CD4-positive, alpha-beta T cell treated with Interleukin-15 for 4 hours (primary cell): Measurements from ENCODE around the gene SKP1.
A peak's percentile ranks its signal among the peaks of the same experiment; 100 is the strongest.

Source experiments
- DNase-seq: peaks from one replicate; pipeline ENCODE4 v3.0.0-alpha.2; 2020; ENCODE audit warnings: low spot score

Gene SKP1

GRCh38 chr5:134113902-134114875, 62.6 kb downstream of the SKP1 start, which contains the start of gene TCF7:
TCF7 (plus strand) TSS chr5:134114681; CDS start chr5:134114907, 226 bp downstream.
- DNase-seq: peak; percentile 74

GRCh38 chr5:134113363-134113889, 63.3 kb downstream of the SKP1 start:
- no peak for DNase-seq

- DNase-seq: no peak
These were observed 63.9 kb downstream of the SKP1 start for GRCh38 chr5:134112726-134113362.

DNA sequence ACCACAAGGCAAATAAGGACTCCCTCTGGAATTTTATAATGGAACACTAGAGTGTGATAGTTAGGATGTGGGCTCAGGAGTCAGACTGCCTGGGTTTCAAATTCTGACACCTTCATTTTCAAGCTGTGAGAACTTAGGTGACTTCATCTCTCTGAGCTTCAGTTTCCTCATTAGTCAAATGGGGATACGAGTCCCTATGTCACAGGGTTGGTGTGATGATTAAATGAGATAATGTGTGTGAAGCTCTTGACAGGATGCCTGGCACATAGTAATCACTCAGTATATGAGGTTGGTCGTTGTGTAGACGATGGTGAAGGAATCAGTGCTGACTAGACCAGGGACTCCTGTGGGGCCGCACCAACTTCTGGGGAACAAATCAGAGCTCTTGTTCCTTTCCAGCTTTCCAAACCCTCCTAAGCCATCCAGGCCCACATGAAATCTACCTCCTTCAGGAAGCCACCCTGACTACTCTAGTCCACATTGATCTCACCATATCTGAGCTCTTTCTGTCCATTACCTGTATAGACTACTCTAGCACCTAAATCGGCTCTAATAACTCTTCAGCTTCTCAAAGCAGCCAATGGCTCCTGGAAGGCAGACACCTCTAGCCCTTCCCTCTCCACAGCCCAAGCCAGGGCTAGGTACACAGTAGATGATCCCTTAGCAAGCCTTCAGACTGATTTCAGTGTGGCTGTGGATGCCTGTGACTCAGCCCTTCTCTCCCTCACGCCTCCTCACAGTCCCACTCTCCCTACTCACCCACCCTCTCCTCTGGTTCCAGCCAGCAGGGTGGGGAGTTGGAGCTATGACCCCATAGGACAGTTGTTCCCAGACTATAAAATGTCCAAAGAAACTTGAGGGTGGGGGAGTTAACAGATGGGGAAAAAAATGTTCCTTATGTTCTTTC, 64.8 kb downstream of the SKP1 start:
- DNase-seq: peak; percentile 72

GRCh38 chr5:134110382-134110781, 66.4 kb downstream of the SKP1 start:
- DNase-seq: no peak

DNA sequence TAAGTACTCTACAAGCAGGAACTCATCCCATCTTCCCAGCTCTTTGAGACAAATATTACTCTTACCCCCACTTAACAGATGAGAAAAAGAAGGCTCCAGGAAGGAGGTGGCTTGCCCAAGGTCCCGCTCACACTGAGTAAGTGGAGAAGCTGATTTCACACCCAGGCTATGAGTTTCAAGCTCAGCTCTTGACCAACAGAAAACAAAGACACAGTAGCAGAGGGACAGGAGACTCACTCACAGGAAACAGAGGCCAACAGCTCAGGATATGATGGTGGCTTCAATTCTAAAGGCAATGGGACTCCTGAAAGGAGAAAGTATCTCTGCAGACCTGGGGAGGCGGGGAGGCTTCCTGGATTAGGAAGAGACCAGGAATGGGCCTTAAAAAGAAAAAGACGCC, 69.0 kb downstream of the SKP1 start:
- DNase-seq: no peak

DNA sequence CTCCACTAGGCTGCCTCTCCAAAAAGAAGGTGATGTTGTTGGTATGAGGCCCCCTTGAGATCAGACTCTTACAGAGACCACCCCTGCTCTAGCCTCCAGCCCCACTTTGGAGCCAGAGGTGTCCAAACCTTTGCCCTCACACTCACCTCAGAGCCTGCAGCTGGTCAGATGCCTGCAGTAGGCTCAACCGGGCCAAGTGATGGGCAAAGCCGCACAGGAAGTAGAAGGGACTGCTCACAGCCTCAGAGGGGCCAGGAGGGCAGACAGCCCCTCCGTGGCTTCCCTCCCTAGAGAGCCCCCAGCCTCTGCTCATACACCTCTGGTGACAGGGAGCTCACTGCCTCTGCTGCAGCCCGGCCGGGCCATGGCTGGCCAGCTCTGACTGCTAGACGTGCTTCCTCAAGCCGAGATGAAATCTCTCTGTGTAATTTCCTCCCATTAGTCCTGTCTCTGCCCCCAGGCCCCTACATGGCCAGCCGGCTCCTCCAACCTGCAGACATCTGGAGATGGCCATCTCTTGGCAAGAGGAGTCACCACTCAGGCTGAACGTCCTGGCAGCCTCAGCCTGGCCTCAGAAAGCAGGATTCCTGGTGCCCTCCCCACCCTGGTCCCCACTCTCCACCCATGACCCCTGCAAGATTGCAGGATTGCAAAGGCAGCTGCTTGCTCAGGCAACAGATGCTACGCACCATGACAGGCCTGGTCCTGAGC, 69.6 kb downstream of the SKP1 start:
- no peak for DNase-seq

DNA sequence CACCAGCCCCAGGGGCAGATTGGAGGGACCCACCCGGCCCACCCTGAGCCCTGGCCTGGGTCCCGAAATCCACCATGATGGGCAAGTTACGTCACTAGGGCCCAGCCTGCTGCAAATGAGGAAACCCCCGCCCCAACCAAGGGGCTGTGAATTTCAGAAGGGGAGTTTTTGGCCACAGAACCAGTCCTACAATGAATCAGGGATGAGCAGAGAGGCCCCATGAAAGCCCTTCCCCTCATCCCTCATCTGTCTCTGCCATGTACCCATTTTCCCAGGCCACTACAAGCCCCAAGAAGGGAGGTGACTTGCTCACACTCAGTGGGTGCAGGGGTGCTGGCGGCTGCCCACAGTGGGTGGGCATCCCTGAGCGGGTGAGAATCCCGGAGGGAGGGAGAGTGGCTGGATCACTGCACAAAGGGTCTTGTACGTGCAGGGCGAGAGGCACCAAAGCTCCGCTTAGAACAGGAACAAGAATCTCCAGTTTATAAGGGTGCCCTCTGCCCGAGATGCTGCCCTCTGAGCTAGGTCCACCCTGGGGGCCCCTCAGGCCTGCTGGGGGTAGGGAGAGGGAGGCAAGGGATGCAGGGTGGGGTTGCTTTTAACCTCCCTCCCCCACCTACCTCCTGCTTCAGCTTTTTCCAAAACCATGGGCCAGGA, 72.6 kb downstream of the SKP1 start:
- DNase-seq: no peak

GRCh38 chr5:134103397-134103796, 73.4 kb downstream of the SKP1 start:
- DNase-seq: peak; percentile 55

GRCh38 chr5:134101686-134102439, 74.9 kb downstream of the SKP1 start:
- DNase-seq: peak; percentile 74

DNA sequence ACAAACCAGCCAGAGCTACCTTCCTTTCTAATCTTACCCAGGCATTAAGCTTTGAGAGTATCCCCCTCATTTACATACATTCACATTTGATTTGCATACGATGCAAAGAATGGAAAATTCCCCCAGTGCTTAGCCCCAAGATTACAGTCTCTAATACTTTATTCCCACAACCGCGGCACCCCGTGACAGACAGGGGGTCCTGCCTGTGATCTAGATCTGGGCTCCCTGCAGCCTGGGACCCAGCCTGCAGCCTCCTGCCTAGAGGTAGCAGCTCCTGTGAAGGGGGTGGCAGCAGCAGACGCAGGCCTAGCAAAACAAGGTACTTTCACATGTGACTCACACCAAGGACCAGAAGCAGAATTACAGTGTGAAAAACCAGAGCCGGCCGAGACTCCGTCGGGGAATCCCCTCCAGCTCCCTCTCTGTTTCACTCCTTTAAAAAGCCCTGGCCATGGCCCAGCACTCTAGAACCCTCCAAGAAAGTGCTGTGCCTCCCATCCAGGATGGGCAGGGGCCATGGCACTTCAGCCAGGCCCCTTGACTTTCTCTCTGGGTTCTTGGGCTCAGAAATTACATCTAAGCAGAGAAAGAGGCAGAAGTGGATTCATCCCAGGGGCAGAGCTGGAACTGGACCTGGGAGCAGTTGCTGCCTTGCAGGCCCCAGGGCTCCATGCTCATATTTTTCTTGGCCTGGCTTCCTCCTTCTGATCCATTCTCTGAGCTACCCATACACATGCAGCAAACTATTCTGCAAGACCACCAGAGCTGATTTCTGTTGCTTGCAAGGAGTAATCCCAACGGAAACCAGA, 76.3 kb downstream of the SKP1 start:
- DNase-seq: peak; percentile 90

GRCh38 chr5:134099939-134100282, 76.8 kb downstream of the SKP1 start:
- no peak for DNase-seq

DNA sequence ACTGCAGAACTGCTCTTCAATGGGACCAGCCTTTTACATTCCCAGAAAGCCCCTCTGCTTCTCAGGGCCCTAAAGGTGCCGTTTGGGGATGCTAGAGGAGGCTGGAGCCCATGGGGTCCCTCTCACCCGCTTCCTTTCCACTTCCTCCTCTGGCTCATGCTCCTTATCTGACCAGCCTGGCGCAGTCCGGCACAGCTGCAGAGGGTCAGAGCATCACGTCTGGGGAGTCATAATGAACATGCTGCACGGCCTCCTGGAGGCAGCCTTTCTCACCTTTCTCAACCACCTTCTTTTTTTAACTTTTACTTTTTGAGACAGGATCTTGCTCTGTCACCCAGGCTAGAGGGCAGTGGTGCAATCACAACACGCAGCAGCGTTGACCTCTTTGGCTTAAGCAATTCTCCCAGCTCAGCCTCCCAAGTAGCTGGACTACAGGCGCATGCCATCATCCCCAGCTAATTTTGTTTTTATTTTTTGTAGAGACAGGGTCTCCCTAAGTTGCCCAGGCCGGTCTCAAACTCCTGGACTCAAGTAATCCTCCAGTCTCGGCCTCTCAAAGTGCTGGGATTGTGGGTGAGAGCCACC, 77.4 kb downstream of the SKP1 start:
- DNase-seq: no peak
